HEK293 (cell line): ENCODE measurements around the gene AVEN.

Experiments
- CTCF ChIA-PET: fragments of 350-600 bp; formaldehyde crosslinking; extraction: SDS; loops from one replicate; lab custom pipeline; 2021; ENCODE audit warnings: antibody characterized with exemption; lab: Yijun Ruan, JAX
- POLR2A ChIA-PET: fragments of 300-600 bp; formaldehyde crosslinking; extraction: SDS; loops from one replicate; lab custom pipeline; 2020; ENCODE audit warnings: antibody characterized with exemption, inconsistent platforms; lab: Yijun Ruan, JAX
- H3K27ac ChIP-seq: fragments of 200-500 bp; sonication (Bioruptor generic); 2 replicates; pipeline ENCODE4 v1.5.1; 2014; ENCODE audit warnings: low read depth, low read length, control low read depth, inconsistent platforms; ENCODE audit errors: extremely low read depth
- H3K36me3 ChIP-seq, 2 experiments: fragments of 200-500 bp in 1 of 2; sonication (Bioruptor generic) in 1 of 2; 1 replicate in 1 of 2; 2 replicates in 1 of 2; pipeline ENCODE4 v1.5.1; 2014 to 2017; ENCODE audit warnings: inconsistent platforms in 2 of 2, low read length in 2 of 2; ENCODE audit not compliant: control insufficient read depth in 2 of 2, insufficient read depth in 1 of 2
- H3K4me1 ChIP-seq: fragments of 200-500 bp; sonication (Bioruptor generic); 2 replicates; pipeline ENCODE4 v1.5.1; 2014; ENCODE audit warnings: mild to moderate bottlenecking, low read length, inconsistent platforms; ENCODE audit not compliant: control insufficient read depth, insufficient read depth
- H3K4me3 ChIP-seq: 2 replicates; pipeline ENCODE4 v1.5.1; 2011; ENCODE audit warnings: low read depth, mild to moderate bottlenecking, control low read depth, low read length, moderate library complexity
- H3K9me3 ChIP-seq: fragments of 200-500 bp; sonication (Bioruptor generic); 2 replicates; pipeline ENCODE4 v1.5.1; 2014; ENCODE audit warnings: low read depth, low read length, inconsistent platforms; ENCODE audit not compliant: control insufficient read depth, insufficient read depth
- BCL11A ChIP-seq: fragments of 450-650 bp; formaldehyde crosslinking; IDR thresholded peaks from 2 replicates; pipeline ENCODE4 v1.5.1; 2016; ENCODE audit warnings: low read depth, missing biosample characterization, missing genetic modification characterization
- MZF1 ChIP-seq: fragments of 450-650 bp; formaldehyde crosslinking; IDR thresholded peaks from 2 replicates; pipeline ENCODE4 v1.5.1; 2017; ENCODE audit warnings: missing biosample characterization, missing genetic modification characterization, borderline replicate concordance
- SP7 ChIP-seq: fragments of 450-650 bp; formaldehyde crosslinking; IDR thresholded peaks from 2 replicates; pipeline ENCODE4 v1.5.1; 2016; ENCODE audit warnings: missing biosample characterization, missing genetic modification characterization
- WT1 ChIP-seq: fragments of 450-650 bp; formaldehyde crosslinking; IDR thresholded peaks from 2 replicates; pipeline ENCODE4 v1.5.1; 2016; ENCODE audit warnings: missing biosample characterization, missing genetic modification characterization
- YY1 ChIP-seq: fragments of 450-650 bp; formaldehyde crosslinking; IDR thresholded peaks from 2 replicates; pipeline ENCODE4 v1.5.1; 2018; ENCODE audit warnings: missing biosample characterization, missing genetic modification characterization
- ZBTB48 ChIP-seq: fragments of 450-650 bp; formaldehyde crosslinking; IDR thresholded peaks from 2 replicates; pipeline ENCODE4 v1.5.1; 2016; ENCODE audit warnings: missing biosample characterization, missing genetic modification characterization
- ZBTB8A ChIP-seq: fragments of 450-650 bp; formaldehyde crosslinking; IDR thresholded peaks from 2 replicates; pipeline ENCODE4 v1.5.1; 2016; ENCODE audit warnings: missing biosample characterization, missing genetic modification characterization
- ZEB2 ChIP-seq: fragments of 450-650 bp; formaldehyde crosslinking; IDR thresholded peaks from 2 replicates; pipeline ENCODE4 v1.5.1; 2016; ENCODE audit warnings: missing biosample characterization, missing genetic modification characterization
- ZNF501 ChIP-seq: fragments of 450-650 bp; formaldehyde crosslinking; IDR thresholded peaks from 2 replicates; pipeline ENCODE4 v1.5.1; 2016; ENCODE audit warnings: missing biosample characterization, missing genetic modification characterization
- ZNF521 ChIP-seq: fragments of 450-650 bp; formaldehyde crosslinking; IDR thresholded peaks from 2 replicates; pipeline ENCODE4 v1.5.1; 2017; ENCODE audit warnings: missing biosample characterization, mild to moderate bottlenecking, missing genetic modification characterization
- ZNF629 ChIP-seq: fragments of 450-650 bp; formaldehyde crosslinking; IDR thresholded peaks from 2 replicates; pipeline ENCODE4 v1.5.1; 2017; ENCODE audit warnings: missing biosample characterization, missing genetic modification characterization
- ZNF76 ChIP-seq: fragments of 450-650 bp; formaldehyde crosslinking; IDR thresholded peaks from 2 replicates; pipeline ENCODE4; 2016; ENCODE audit warnings: low read depth, missing biosample characterization, missing genetic modification characterization, borderline replicate concordance
- ZNF843 ChIP-seq: fragments of 450-650 bp; formaldehyde crosslinking; IDR thresholded peaks from 2 replicates; pipeline ENCODE4 v1.5.1; 2016; ENCODE audit warnings: missing biosample characterization, missing genetic modification characterization
- ZSCAN16 ChIP-seq: fragments of 450-650 bp; formaldehyde crosslinking; IDR thresholded peaks from 2 replicates; pipeline ENCODE4 v1.5.1; 2016; ENCODE audit warnings: missing biosample characterization, missing genetic modification characterization
- TF ChIP-seq, protein P1 (sequence below): fragments of 450-650 bp; IDR thresholded peaks from 2 replicates; pipeline ENCODE4 v1.5.1; 2018; ENCODE audit warnings: missing biosample characterization, missing genetic modification characterization
- TF ChIP-seq, protein P2 (sequence below): fragments of 450-650 bp; formaldehyde crosslinking; IDR thresholded peaks from 2 replicates; pipeline ENCODE4 v1.5.1; 2016; ENCODE audit warnings: missing biosample characterization, missing genetic modification characterization
- TF ChIP-seq, protein P3 (sequence below): fragments of 450-650 bp; formaldehyde crosslinking; IDR thresholded peaks from 2 replicates; pipeline ENCODE4 v1.5.1; 2017; ENCODE audit warnings: missing biosample characterization, missing genetic modification characterization
- TF ChIP-seq, protein P4 (sequence below): fragments of 450-650 bp; formaldehyde crosslinking; IDR thresholded peaks from 2 replicates; pipeline ENCODE4 v1.5.1; 2016; ENCODE audit warnings: missing biosample characterization, missing genetic modification characterization, low read depth

The AVEN gene

DNA sequence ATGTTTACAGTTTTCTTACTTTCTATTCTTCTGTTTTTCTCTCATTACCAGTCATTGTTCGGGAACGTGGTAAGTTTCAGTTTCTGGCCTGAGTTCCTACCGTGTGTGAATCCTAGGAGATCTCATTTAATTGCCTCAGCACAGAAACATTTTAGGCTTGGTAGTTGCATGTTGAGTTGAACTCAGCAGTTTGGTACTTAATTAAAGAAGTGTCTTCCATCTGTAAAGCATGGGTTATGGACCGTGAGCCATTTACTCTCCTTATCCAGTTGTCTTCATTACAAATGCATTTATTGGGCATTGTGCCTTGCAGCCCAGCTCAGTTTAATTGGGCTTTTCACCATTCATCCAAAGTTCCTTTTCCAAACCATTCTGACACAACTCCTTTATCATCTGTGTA, 212.8 kb downstream of the AVEN start (continued):
- TF ChIP-seq ZBTB48 (tag by site-specific recombination), result no peak
- no peak for TF ChIP-seq SP7 (tag by site-specific recombination)
- TF ChIP-seq, all 188 proteins: peak for 0

DNA sequence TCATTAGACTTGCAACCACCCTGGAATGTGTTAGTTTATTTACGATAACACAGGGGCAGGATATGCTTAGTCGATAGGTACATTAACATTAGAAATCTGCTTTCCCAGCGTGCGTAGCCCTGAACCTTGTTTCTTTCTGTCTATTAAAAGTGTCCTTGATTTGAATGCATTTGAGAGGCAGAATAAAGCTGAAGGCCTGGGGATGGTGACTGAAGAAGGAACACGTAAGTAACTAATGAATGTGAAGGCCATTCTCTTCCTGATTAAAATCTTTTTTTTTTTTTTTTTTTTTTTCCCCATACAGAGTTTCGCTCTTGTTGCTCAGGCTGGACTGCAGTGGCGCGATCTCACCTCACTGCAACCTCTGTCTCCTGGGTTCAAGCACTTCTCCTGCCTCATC, 213.6 kb downstream of the AVEN start:
- Histone ChIP-seq H3K4me1 (no peaks in the 10 kb centered on the region), H3K9me3 (no peaks in the 10 kb centered on the region), H3K4me3 (no peak overlapping the region), H3K36me3 (no peaks in the 10 kb centered on the region), H3K27ac (no peak overlapping the region)
- ChIA-PET CTCF (no interaction called here), POLR2A (no interaction called here)
- TF ChIP-seq ZBTB8A (tag by site-specific recombination), result no peak
- no peak for TF ChIP-seq ZEB2

DNA sequence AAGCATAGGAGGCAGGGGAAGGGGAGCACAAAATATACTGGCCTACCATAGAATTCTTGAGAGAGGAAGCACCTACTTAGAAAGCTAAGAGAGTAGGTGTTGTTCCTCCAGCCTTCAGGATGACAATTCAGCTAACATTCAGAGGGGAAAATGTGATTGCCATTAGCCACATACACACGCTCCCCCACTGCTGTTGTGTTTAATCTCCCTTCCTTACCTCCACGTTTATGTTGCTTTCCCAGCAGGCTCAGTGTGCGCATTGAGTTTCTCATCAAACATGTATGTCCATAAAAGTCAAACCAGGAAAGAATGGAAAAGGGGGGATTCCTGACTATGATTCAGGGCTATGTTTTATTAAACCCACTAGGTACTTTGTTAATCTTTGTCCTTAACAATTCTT, 215.9 kb downstream of the AVEN start:
- H3K9me3 ChIP-seq, result no peaks in the 10 kb centered on the region
- no peaks in the 10 kb centered on the region for H3K4me1 ChIP-seq
- POLR2A ChIA-PET, result no interaction called here
- no peaks in the 10 kb centered on the region for H3K36me3 ChIP-seq
- no peak for TF ChIP-seq ZNF501 (tag by site-specific recombination)
- TF ChIP-seq ZNF629, result no peak
- no peak for TF ChIP-seq MZF1
- no peak for TF ChIP-seq WT1 (tag by site-specific recombination)
- TF ChIP-seq, protein P1, sequence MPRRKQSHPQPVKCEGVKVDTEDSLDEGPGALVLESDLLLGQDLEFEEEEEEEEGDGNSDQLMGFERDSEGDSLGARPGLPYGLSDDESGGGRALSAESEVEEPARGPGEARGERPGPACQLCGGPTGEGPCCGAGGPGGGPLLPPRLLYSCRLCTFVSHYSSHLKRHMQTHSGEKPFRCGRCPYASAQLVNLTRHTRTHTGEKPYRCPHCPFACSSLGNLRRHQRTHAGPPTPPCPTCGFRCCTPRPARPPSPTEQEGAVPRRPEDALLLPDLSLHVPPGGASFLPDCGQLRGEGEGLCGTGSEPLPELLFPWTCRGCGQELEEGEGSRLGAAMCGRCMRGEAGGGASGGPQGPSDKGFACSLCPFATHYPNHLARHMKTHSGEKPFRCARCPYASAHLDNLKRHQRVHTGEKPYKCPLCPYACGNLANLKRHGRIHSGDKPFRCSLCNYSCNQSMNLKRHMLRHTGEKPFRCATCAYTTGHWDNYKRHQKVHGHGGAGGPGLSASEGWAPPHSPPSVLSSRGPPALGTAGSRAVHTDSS (tag by site-specific recombination), result no peak
- TF ChIP-seq YY1 (tag by site-specific recombination), result no peak
- TF ChIP-seq ZNF521 (tag by site-specific recombination), result no peak
- no peak for TF ChIP-seq ZNF76 (tag by site-specific recombination)
- TF ChIP-seq BCL11A (tag by site-specific recombination), result no peak
- TF ChIP-seq ZSCAN16 (tag by site-specific recombination), result no peak
- TF ChIP-seq, protein P2, sequence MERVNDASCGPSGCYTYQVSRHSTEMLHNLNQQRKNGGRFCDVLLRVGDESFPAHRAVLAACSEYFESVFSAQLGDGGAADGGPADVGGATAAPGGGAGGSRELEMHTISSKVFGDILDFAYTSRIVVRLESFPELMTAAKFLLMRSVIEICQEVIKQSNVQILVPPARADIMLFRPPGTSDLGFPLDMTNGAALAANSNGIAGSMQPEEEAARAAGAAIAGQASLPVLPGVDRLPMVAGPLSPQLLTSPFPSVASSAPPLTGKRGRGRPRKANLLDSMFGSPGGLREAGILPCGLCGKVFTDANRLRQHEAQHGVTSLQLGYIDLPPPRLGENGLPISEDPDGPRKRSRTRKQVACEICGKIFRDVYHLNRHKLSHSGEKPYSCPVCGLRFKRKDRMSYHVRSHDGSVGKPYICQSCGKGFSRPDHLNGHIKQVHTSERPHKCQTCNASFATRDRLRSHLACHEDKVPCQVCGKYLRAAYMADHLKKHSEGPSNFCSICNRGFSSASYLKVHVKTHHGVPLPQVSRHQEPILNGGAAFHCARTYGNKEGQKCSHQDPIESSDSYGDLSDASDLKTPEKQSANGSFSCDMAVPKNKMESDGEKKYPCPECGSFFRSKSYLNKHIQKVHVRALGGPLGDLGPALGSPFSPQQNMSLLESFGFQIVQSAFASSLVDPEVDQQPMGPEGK (tag by site-specific recombination), result no peak
- TF ChIP-seq, protein P3, sequence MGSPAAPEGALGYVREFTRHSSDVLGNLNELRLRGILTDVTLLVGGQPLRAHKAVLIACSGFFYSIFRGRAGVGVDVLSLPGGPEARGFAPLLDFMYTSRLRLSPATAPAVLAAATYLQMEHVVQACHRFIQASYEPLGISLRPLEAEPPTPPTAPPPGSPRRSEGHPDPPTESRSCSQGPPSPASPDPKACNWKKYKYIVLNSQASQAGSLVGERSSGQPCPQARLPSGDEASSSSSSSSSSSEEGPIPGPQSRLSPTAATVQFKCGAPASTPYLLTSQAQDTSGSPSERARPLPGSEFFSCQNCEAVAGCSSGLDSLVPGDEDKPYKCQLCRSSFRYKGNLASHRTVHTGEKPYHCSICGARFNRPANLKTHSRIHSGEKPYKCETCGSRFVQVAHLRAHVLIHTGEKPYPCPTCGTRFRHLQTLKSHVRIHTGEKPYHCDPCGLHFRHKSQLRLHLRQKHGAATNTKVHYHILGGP (tag by site-specific recombination), result no peak
- TF ChIP-seq ZNF843 (tag by site-specific recombination), result no peak
- TF ChIP-seq, protein P4, sequence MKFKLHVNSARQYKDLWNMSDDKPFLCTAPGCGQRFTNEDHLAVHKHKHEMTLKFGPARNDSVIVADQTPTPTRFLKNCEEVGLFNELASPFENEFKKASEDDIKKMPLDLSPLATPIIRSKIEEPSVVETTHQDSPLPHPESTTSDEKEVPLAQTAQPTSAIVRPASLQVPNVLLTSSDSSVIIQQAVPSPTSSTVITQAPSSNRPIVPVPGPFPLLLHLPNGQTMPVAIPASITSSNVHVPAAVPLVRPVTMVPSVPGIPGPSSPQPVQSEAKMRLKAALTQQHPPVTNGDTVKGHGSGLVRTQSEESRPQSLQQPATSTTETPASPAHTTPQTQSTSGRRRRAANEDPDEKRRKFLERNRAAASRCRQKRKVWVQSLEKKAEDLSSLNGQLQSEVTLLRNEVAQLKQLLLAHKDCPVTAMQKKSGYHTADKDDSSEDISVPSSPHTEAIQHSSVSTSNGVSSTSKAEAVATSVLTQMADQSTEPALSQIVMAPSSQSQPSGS (tag by site-specific recombination), result no peak
- TF ChIP-seq, all 188 proteins: peak for 0
- Histone ChIP-seq H3K27ac (no peak overlapping the region), H3K4me3 (no peak overlapping the region)
- CTCF ChIA-PET, result interaction anchor here (0.5 to 0.8 kb wide), 2 partner anchors 29 to 85 kb away, joined by 3 to 6 read pairs; no protein-coding TSS in a partner anchor
